ENCODE data around the gene PAQR6.

PAQR6 gene

DNA sequence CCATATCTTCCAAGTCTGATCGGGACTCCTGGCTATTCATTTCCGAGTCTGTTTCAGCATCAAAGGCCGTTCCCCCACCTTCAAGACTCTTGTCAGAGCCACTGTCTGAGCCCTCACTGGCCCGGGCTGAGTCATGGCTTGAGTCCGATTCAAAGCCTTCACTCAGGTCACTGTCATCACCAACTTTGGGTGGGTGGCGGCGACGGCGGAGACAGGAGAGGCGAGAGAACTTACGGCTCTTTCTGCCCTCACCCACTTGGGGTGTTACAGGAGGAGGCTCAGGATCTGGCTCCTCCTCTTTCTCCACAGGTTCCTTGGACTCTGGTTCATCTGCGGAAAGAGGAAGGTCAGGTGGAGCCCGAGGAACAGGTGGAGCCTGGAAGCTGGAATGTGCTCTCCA is 18.2 kb upstream of the PAQR6 start:
- DNase-seq (ENCODE audit: low read depth in 1 of 2, low spot score in 1 of 2), result no peak

DNA sequence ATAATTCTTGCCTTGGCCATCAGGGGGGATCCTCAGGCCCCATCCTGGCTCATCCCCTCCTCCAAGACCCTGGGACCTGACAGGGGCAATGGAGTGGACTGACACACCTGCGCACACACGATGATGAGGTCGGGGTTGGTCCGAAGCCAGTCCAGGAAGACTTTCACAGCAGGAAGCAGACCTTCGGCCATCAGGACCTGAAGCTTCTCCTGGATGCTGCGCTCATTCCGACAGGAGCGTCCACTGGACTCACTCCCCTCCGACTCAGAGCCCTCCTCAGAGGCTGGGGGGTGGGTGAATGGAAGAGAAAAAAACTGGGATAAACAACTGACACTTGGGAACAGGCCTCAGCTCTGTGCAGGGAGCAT is 15.4 kb upstream of the PAQR6 start:
- no peak for DNase-seq (ENCODE audit: low read depth in 1 of 2, low spot score in 1 of 2)

DNA sequence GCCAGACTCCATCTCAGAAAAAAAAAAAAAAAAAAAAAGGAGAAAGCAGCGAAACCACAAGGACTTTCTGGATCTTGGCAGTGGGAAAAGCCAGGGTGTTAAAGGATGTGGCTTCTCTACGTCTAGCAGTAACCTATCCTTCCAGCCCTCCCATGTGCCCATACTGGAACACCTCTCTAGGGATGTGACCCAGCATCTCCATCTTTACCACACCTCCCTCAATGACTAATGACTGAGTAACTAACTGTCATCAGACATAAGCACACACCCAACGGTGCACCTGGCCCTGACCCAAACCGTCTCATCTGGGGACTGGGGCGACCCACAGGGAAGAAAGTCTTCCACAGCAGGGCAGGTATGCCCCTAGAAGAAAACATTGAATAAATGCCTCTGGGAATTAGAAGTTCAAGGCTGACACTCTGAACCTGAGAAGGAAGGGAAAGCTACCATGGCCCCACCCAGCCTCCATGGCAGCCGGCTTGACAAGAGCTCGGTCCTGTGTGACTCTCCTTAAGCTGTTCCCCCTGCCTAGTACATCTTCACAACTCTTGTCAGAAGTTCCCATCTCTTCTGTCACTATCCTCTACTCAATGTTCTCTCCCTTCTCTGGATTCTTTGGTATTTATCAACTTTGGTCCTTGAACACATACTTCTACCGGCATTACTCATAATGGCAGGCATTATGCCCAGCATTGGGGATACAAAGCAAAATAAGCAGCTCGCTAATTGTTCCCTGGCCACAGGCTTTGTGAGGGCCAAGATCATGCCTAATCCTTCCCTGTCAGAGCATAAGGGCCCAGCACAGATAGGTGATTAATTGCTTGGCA is 14.8 kb upstream of the PAQR6 start:
- no peak for DNase-seq (ENCODE audit: low read depth in 1 of 2, low spot score in 1 of 2)

DNA sequence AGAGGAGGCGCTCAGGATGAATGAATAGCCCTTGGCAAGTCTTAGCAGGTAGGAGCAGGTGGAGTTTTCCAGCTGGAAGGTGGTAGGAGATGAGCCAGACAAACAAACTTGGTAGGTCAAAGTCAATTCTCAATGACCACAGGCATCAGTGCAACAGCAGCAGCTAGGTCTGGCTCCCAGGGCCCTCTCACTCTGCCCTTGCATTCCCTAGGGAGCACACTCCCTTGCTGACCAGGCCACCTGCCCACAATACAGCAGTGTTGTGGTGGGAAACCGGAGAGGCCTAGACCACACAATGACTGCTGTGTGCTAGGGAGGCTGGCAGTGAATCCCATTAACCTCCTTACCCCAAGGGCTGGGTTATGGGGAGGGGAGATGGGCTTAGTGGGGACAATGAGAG is 13.0 kb upstream of the PAQR6 start:
- no peak for DNase-seq (ENCODE audit: low read depth in 1 of 2, low spot score in 1 of 2)

DNA sequence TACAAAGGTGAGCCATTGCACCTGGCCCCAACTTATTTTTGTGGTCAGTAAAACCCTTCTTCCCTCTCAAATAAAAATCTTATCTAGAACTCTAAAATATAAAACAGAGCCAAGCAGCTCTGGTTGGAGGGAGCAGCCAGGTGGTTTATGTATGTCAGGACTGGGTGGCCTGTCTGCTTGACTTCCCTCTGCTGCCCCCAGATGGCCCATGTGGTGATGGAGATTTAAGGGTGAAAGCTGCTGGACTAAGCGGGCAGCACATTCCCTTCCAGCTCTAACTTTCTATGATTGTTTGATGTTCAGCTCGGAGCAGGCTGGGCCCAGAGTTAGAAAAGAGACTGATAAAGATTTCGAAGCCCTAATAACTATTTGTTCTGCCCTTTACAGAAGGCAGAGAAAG is 11.9 kb upstream of the PAQR6 start:
- DNase-seq (ENCODE audit: low read depth in 1 of 2, low spot score in 1 of 2), result no peak

DNA sequence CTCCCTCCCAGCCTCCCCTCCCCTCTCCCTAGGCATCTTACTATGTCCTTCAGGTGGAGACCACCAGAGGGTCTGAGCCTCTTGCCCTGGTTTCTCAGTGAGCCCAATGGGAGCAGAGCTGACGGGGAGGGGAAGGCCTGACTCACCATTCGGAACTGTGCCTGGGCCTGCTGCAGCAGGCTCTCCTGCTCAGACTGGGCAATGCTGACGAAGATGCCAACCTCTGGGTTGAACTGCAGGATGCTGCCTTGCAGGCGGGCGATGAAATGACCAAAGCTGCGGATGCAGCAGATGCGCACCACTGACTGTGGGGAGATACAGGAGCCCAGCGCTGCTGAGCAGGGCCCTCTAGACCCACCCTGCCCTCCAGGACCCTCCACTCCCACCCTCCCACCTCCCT is 11.0 kb upstream of the PAQR6 start:
- DNase-seq (ENCODE audit: low read depth in 1 of 2, low spot score in 1 of 2), result no peak

DNA sequence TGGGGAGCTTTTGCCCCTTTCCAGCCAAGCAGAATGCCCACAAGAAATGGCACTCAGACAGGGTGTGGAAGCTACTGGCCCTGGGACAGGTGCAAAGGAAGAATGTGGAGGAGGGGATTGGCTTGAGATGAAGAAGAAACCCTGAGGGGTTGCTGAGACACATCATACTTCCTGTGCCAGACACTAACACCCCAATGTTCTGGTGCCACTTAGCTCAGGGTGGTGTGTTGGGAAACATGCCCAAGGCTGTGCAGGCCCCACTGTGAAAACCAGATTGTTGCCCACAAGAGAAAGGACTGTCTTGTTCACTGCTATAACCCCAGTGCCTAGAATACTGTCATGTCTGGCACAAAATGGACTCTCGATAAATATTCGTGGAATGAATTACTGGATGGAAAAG is 9.9 kb upstream of the PAQR6 start:
- DNase-seq (ENCODE audit: low read depth in 1 of 2, low spot score in 1 of 2), result no peak

DNA sequence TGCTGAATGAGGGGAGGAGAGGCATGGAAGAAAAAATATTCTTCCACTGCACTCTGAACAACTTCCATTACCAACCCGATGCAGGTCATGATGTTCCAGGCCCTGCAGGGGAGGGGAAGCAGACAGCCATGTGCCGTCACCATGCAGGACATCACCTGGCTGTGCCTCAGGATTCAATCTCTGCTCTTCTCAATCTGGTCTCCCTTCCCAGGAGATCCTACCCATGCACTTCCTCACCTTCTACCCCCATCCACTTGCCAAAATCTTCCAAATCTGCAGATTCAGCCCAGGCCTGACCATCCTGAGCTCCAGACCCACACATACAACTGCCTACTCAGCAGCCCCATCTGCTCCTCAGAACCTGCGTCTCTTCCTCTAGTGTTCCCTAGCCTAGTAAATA is 5.8 kb upstream of the PAQR6 start:
- DNase-seq (ENCODE audit: low read depth in 1 of 2, low spot score in 1 of 2), result no peak

DNA sequence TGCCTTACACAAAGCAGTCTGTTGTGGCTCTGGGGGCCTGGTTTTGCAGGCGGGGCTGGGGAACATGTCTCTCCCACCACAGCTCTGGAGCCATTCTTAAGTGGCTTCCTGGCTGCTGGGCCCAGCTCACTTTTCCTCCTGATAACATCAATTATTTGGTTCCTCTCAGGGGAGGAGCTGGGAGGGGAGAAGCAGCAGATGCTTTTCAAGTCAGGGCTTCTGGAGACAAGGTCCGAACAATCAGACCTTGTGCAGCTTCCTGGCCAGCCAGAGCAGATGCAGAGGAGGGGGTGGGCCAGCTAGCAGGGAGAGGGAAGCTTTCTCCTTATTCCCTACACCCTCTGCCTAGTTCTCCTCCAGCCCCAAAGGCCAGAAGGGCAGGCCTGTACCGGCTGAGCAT is 3.7 kb upstream of the PAQR6 start:
- no peak for DNase-seq (ENCODE audit: low read depth in 1 of 2, low spot score in 1 of 2)

DNA sequence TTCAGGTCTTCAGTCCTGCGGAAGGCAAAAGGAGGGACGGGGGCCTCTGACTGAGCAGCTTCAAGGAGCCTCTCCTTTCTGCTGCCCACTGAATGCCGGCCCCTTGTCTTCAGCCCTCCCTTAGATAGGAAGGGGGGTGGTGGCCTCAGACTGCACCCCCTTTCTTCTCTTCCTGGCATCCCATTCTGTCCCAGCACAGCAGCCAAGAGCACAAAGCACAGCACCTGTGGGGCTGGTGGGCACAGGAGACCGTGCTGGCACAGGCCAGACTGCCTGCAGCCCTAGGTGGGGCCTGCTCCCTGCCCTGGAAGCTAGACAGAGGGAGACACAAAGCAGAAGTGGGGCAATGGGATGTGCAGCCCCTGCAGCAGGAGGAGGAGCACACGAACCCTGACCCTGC is 1.7 kb upstream of the PAQR6 start:
- no peak for DNase-seq (ENCODE audit: low read depth in 1 of 2, low spot score in 1 of 2)

DNA sequence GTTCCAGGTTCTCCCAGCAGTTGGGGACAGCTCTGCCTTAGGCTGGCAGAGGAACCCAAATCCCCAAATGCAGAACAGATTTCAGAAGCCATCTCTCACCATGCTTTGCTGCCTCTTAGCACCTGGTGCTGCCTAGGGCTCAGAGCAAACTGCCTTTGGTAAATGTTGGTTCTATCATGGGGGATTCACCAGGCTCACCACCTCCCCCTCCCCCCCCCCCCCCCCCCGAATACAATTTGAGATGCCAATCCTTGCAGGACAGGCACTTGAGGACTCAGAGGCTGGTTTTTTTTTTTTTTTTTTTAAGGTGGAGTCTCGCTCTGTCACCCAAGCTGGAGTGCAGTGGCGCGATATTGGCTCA is 447 bp upstream of the PAQR6 start:
- no peak for DNase-seq (ENCODE audit: low read depth in 1 of 2, low spot score in 1 of 2)

DNA sequence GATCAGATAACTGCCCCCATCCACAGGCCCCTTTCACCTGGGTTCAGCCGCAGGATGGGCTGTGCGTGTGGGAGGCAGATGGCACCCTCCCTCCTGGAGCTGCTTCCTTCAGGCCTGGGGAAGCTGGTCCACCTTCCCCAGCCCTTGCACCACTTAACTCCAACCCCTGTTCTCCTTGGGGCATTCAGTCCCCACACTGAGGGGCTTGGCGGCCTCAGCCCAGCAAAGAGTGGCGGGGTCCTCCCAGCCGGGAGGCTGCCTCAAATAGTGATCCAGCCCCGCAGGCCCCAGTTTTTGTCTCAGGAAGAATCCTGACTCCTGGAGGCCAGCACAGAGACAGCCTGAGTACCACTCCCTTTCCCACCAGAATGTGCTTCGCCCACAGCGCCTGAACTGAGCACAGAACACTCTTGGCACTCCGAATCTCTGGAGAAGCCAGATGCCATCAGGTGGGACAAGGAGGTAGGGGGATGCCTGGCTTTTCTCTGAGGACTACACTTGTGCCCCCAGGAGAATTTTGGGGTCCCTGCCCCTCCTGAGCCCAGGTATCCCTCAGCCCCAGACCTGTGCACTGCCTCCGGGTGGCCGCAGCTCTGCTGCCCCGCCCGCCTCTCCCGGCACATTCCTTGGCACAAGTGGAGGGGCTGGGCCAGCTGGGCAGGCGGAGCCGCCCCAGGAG is 936 bp downstream of the PAQR6 start:
- DNase-seq (ENCODE audit: low read depth in 1 of 2, low spot score in 1 of 2), result no peak

DNA sequence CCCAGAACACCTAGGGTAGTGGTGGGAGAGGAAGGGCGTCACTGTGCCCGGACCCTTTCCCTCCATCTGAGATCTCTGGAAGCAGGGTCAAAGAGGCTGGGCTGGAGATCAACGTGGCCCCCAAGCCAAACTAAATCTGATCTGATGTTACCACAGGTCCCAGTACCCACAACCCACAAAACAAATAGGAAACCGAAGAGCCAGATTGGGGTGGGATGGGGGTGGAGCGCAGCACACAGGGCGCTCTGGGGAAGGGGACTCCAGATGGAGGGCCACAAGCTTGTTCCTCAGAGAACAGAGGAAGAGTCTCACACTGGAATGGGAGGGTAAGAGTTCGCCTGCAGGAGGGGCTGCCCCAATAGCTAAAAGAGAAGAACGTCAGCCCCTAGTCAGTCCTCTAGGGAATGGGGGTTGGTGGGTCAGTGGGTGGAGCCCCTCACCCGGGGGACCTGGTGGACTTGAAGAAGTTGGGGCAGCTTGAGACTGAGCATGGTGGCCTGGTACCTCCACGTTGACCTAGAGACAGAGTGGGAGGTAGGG is 1.5 kb downstream of the PAQR6 start:
- DNase-seq (ENCODE audit: low read depth in 1 of 2, low spot score in 1 of 2), result no peak

DNA sequence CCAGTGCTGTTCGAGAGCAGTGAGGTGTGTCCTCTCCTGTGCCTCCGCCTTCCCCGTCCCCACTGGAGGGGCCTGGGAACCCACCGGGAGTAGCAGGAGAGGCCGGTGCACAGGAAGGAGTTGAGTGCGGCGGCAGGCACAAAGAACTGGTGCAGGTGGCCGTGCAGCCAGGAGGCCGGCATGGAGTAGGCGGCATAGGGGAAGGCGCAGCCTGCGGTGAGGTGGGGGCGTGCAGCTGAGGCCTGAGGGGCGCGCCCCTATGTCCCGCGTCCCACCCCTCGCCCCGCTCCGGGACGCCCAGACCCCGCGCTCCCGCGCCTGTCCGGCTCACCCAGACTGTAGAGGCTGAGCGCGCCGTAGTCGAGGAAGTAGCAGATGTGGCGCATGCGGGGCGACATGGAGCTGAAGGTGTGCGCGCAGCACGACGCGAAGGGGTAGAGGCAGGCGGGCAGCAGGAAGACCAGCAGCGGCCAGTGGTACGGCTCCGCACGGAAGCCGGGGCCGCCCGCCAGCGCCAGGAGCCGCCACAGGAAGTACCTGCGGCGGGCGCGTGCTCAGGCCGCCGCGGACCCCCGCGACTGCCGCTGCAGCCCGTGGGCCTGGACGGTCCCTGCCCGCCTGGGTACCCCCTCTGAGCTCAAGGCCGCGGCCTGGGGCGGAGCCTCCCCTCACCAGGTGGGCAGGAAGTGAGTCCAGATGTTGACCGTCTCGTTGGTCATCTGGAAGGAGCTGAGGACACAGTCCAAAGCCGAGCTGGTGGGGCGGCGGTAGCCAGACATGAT is 2.2 kb downstream of the PAQR6 start:
- DNase-seq (ENCODE audit: low read depth in 1 of 2, low spot score in 1 of 2), result no peak

DNA sequence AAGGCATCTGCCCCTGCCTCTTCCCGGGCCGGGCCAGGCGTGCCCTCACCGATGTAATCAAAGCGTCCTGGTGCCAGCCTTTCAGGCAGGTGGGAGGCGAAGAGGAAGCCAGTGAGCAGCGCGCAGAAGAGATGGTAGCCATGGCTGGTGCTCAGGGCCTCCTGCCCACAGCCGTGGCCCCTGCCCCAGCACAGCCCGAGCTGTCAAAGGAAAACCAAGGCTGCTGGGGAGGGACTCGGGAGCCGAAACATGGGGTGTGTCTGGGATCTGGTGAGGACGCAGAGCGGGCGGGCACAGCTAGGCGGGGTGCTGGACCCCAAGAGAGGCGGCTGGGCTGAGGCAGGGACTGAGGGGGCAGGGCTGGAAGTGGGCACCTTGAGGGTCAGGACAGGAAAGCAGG is 3.1 kb downstream of the PAQR6 start:
- no peak for DNase-seq (ENCODE audit: low read depth in 1 of 2, low spot score in 1 of 2)

DNA sequence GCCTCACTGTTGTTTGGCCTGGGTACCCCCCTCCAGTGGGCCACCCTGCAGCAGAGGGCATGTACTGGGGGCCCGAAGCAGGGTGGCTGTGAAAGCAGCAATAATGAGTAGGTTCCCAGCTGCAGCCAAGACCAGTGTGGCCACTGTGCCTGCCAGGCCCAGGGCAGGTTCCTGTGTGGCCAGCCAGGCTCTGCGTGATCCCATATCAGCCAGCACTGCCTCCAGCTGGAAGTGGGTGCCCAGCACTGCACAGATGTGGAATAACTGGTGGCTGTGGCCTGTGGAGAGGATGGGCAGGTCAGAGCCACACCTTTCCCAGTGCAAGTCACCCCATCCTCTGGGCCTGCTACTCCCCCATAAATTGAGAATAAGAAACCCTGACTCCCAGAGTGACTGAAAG is 3.7 kb downstream of the PAQR6 start:
- no peak for DNase-seq (ENCODE audit: low read depth in 1 of 2, low spot score in 1 of 2)

DNA sequence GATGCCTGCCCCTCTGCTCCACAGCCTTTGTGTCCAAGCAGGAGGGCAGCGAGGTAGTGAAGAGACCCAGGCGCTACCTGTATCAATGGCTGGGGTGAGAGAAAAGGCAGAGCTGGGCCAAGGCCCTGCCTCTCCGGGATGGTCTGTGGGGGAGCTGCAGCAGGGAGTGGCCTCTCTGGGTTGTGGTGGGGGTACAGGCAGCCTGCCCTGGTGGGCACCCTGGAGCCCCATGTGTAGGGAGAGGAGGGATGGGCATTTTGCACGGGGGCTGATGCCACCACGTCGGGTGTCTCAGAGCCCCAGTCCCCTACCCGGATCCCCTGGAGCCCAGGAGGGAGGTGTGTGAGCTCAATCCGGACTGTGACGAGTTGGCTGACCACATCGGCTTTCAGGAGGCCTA is 5.1 kb downstream of the PAQR6 start:
- DNase-seq (ENCODE audit: low read depth in 1 of 2, low spot score in 1 of 2), result no peak

DNA sequence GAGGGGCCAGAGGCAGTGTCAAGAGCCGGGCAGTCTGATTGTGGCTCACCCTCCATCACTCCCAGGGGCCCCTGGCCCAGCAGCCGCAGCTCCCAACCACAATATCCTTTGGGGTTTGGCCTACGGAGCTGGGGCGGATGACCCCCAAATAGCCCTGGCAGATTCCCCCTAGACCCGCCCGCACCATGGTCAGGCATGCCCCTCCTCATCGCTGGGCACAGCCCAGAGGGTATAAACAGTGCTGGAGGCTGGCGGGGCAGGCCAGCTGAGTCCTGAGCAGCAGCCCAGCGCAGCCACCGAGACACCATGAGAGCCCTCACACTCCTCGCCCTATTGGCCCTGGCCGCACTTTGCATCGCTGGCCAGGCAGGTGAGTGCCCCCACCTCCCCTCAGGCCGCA is 5.9 kb downstream of the PAQR6 start, which contains the start of gene BGLAP:
Gene BGLAP, plus strand, starts transcription at position 259 of the 400 bp plus-strand sequence. Its CDS starts 48 bp downstream, at position 307.
- DNase-seq (ENCODE audit: low read depth in 1 of 2, low spot score in 1 of 2), result no peak

DNA sequence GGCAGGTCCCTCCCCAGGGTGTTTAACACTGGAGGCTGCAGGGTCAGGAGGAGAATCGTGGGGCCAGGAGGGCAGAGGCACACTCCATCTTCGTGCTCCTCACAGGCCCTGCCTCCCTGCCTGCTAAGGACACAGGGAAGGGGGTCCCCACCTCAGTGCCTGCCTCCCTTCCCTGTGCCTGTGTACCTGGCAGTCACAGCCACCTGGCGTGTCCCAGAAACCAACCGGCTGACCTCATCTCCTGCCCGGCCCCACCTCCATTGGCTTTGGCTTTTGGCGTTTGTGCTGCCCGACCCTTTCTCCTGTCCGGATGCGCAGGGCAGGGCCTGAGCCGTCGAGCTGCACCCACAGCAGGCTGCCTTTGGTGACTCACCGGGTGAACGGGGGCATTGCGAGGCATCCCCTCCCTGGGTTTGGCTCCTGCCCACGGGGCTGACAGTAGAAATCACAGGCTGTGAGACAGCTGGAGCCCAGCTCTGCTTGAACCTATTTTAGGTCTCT is 6.5 kb downstream of the PAQR6 start:
- no peak for DNase-seq (ENCODE audit: low read depth in 1 of 2, low spot score in 1 of 2)

DNA sequence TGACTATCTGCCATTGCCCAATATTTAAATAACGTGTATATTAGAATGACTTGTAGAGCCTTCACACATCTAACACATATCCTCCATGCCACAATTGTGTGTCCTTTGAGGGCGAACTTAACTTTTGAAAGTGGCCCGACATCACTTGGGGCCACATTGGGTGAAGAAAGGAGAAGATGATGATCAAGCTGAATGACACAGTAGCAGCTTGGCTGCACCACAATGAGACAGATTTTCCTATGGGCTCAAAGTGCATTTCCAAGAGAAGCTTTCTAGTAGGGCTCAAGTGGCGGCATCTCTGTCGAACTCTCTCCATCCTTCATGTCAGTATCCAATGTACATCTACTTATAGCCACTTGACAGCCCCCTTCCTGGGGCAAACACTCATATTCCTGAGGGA is 9.6 kb downstream of the PAQR6 start:
- DNase-seq (ENCODE audit: low read depth in 1 of 2, low spot score in 1 of 2), result no peak

DNA sequence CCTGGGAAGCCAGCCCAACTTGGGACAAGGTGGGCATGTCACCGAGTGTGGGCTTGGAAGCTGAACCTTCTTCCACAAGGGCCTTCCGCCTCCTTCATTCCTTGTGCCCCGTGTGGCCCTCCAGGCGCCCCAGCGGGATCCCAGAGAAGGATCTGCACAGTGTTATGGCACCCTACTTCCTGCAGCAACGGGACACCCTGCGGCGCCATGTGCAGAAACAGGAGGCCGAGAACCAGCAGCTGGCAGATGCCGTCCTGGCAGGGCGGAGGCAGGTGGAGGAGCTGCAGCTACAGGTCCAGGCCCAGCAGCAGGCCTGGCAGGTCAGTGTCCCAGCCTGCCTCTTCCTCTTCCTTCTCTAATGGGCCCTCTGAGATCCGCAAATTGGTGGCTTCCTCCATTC is 11.7 kb downstream of the PAQR6 start:
- DNase-seq (ENCODE audit: low read depth in 1 of 2, low spot score in 1 of 2), result no peak
